Right forelimb (tissue), 1 donor: ENCODE measurements around the gene CCDC40.

ENCODE experiments used
- DNase-seq: peaks from one replicate; pipeline ENCODE4 v3.0.0-alpha.2; 2018

Gene CCDC40

DNA sequence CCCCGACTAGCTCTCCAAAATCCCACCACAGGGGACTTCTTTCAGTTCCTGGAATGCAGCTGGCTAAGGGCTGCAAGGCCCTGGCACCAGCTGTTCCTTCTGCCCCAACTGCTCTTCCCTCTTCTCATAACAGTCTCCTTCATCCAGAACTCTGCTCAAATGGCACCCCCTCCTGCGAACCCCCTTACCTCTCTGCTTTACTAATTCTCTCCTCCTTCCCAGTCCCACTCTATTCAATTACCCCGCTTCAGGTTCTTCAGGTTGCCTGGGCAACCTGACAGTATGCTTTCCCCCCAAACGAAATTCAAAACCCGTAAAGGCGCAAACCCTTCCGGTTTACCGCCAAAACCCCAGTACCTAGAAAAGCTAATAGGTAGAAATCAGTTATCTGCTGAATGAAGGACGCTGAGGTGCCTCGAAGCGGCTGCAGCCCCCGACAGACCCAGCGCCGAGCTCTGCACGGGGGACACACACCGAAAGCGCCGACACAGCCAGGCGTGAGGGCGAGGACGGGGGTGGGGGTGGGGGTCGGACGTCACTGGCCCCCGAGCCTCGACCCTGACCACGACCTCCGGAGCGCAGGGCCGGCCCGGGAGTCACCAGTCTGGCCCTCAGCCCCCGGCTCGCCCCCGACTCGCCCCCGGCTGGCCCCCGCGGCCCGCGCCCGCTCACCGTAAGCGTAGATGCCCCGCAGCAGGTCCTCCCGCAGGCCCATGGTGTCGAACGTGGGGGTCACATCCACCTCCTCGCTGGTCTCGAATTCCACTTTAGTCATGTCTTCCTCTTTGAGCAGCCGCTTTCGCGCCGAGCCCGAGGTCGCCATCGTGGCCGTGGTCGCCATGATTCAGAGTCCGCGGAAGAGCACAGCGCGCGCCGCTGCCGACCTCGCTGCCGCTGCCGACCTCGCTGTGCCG lies 109.9 kb downstream of the CCDC40 start:
- DNase-seq: peak; percentile 62

- peak; percentile 97 for DNase-seq
These were observed 110.8 kb downstream of the CCDC40 start, which contains the start of gene EIF4A3 for GRCh38 chr17:80147035-80147822. TSS of gene EIF4A3 (minus strand) at chr17:80147128. CDS start at chr17:80146961, 167 bp downstream.
